ENCODE measurements around the gene GRK5. TPM values are rescaled to one million over a fixed set of nuclear protein-coding genes. Genes with fewer than 3 reads are reported as not detected.

The GRK5 gene
- total RNA-seq, 1 experiment from 2014 or later: 29.0 TPM

GRCh38 chr10:119348516-119349240, 141.3 kb downstream of the GRK5 start:
- Histone ChIP-seq H3K4me3 (ENCODE audit: low read depth in 2 of 2, low read length in 2 of 2) (no peak overlapping the region), H3K9me3 (ENCODE audit: control insufficient read depth, insufficient read depth, low read depth, low read length) (no peaks in the 10 kb centered on the region), H3K4me1 (ENCODE audit: control insufficient read depth, insufficient read depth, low read length) (no peaks in the 10 kb centered on the region), H3K27ac (ENCODE audit: low read length) (no peak overlapping the region), H3K36me3 (ENCODE audit: control insufficient read depth, insufficient read depth, low read length) (no peaks in the 10 kb centered on the region), H3K27me3 (ENCODE audit: control insufficient read depth, insufficient read depth, low read length) (no peaks in the 10 kb centered on the region)
- ATAC-seq (no peak), DNase-seq (ENCODE audit: low read depth, low spot score) (no peak)
- intact Hi-C loops (cut with micrococcal nuclease; ENCODE audit: unreplicated experiment): no loop called here
- POLR2A ChIA-PET: no interaction called here
- no peak for TF ChIP-seq SIN3A (IDR thresholded peaks at IDR 0.05; ENCODE audit: borderline replicate concordance, insufficient read depth, low read depth, low read length)
- in situ Hi-C loops (cut with HindIII; ENCODE audit: low pct_unique_long_range_greater_than_20kb, low sequenced_read_pairs): no loop called here
- CTCF ChIA-PET: no interaction called here
- no TSS peak for BruUV-seq (replicated peaks)

GRCh38 chr10:119349341-119349740, 142.0 kb downstream of the GRK5 start:
- Histone ChIP-seq H3K36me3 (ENCODE audit: control insufficient read depth, insufficient read depth, low read length) (no peaks in the 10 kb centered on the region), H3K4me1 (ENCODE audit: control insufficient read depth, insufficient read depth, low read length) (no peaks in the 10 kb centered on the region), H3K4me3 (ENCODE audit: low read depth in 2 of 2, low read length in 2 of 2) (no peak overlapping the region), H3K9me3 (ENCODE audit: control insufficient read depth, insufficient read depth, low read depth, low read length) (no peaks in the 10 kb centered on the region), H3K27me3 (ENCODE audit: control insufficient read depth, insufficient read depth, low read length) (no peaks in the 10 kb centered on the region), H3K27ac (ENCODE audit: low read length) (no peak overlapping the region)
- BruUV-seq (replicated peaks): no TSS peak
- TF ChIP-seq POLR2AphosphoS5 (IDR thresholded peaks at IDR 0.05; ENCODE audit: low read depth, low read length): no peak
- TF ChIP-seq CTCF (IDR thresholded peaks at IDR 0.05): no peak
- TF ChIP-seq SIN3A (IDR thresholded peaks at IDR 0.05; ENCODE audit: borderline replicate concordance, insufficient read depth, low read depth, low read length): no peak
- TF ChIP-seq REST (IDR thresholded peaks at IDR 0.05; ENCODE audit: insufficient read depth in 1 of 2, low read depth in 2 of 2, low read length in 1 of 2): no peak
- TF ChIP-seq TCF7L2 (IDR thresholded peaks at IDR 0.05; ENCODE audit: low read depth, low read length): no peak
- intact Hi-C loops (cut with micrococcal nuclease; ENCODE audit: unreplicated experiment): no loop called here
- in situ Hi-C loops (cut with HindIII; ENCODE audit: low pct_unique_long_range_greater_than_20kb, low sequenced_read_pairs): no loop called here
- POLR2A ChIA-PET: no interaction called here
- DNase-seq (ENCODE audit: low read depth, low spot score) (no peak), ATAC-seq (no peak)
- CTCF ChIA-PET: no interaction called here

- no peaks in the 10 kb centered on the region for H3K27me3 ChIP-seq (ENCODE audit: control insufficient read depth, insufficient read depth, low read length)
- H3K4me1 ChIP-seq (ENCODE audit: control insufficient read depth, insufficient read depth, low read length): no peaks in the 10 kb centered on the region
- H3K27ac ChIP-seq (ENCODE audit: low read length): no peak overlapping the region
- no peak for TF ChIP-seq REST (IDR thresholded peaks at IDR 0.05; ENCODE audit: insufficient read depth in 1 of 2, low read depth in 2 of 2, low read length in 1 of 2)
- ATAC-seq: no peak
- in situ Hi-C loops (cut with HindIII; ENCODE audit: low pct_unique_long_range_greater_than_20kb, low sequenced_read_pairs): no loop called here
- no TSS peak for BruUV-seq (replicated peaks)
- CTCF ChIA-PET: interaction anchor here (0.5 kb wide), 1 partner anchor 15 kb away, joined by 11 read pairs; no protein-coding TSS in a partner anchor
- H3K9me3 ChIP-seq (ENCODE audit: control insufficient read depth, insufficient read depth, low read depth, low read length): no peaks in the 10 kb centered on the region
- DNase-seq (ENCODE audit: low read depth, low spot score): no peak
- no peak overlapping the region for H3K4me3 ChIP-seq (ENCODE audit: low read depth in 2 of 2, low read length in 2 of 2)
- POLR2A ChIA-PET: no interaction called here
- no peaks in the 10 kb centered on the region for H3K36me3 ChIP-seq (ENCODE audit: control insufficient read depth, insufficient read depth, low read length)
- intact Hi-C loops (cut with micrococcal nuclease; ENCODE audit: unreplicated experiment): no loop called here
These were observed 142.6 kb downstream of the GRK5 start for GRCh38 chr10:119349937-119350501.

Data from Panc1 (cell line).